ENCODE data around the gene SURF4. TPM values are rescaled to one million over a fixed set of nuclear protein-coding genes. Genes with fewer than 3 reads are reported as not detected.

Gene SURF4
- total and polyA plus RNA-seq, 4 donors = 142 to 386 (median 217) TPM

DNA sequence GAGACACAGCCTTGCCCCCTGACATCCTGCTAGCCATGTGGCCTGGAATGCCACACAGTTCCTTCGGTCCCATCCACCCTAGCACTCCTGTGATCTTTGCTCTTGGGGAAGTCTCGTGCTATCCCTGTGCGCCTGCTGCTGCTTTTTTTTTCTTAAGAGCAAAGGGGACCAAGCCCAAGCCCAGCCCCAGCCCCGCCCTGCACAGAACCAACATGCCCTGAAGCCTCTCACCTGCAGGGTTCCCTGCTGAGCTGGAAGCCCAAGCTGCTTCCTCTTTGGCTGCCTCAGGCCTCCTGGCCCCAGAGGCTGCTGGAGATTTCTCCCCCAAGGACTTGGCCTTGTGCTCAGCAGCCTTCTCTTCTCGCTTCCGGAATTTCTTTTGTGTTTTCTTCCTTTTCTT lies 41.7 kb downstream of the SURF4 start:
- 87% methylated on average over 6 of the region's 6 CpGs for WGBS
- H3K9ac ChIP-seq (ENCODE audit: low read depth in 1 of 2, low read length in 2 of 2) = no peak overlapping the region
- no peak overlapping the region for H3K4me3 ChIP-seq (ENCODE audit: low read depth in 1 of 3, low read length in 3 of 3)
- peaks cover 0 to 26% (median 13%) of the 10 kb centered on the region in 4 donors for H3K4me1 ChIP-seq (ENCODE audit: control insufficient read depth in 4 of 4, insufficient read depth in 4 of 4, low read length in 3 of 4)
- H3K36me3 ChIP-seq (ENCODE audit: control insufficient read depth in 4 of 4, insufficient read depth in 3 of 4, low read depth in 1 of 4, low read length in 3 of 4) = peaks cover 20 to 42% (median 30%) of the 10 kb centered on the region in 4 donors
- no peaks in the 10 kb centered on the region for H3K27me3 ChIP-seq (ENCODE audit: control insufficient read depth in 4 of 4, insufficient read depth in 4 of 4, low read length in 3 of 4)
- H3K9me3 ChIP-seq (ENCODE audit: control insufficient read depth in 4 of 4, low read length in 3 of 4) = no peaks in the 10 kb centered on the region
- DNase-seq (ENCODE audit: low spot score) = no peak
- no peak overlapping the region for H3K27ac ChIP-seq (ENCODE audit: low read depth in 1 of 2, low read length in 2 of 2)
- TF ChIP-seq JUND (IDR thresholded peaks at IDR 0.05) (no peak), NR2F2 (IDR thresholded peaks at IDR 0.05) (no peak), RXRA (IDR thresholded peaks at IDR 0.05) (no peak), HNF4A (conservative IDR thresholded peaks at IDR 0.05) (no peak), GABPA (IDR thresholded peaks at IDR 0.05 in 1 of 2, conservative IDR thresholded peaks at IDR 0.05 in 1 of 2) (no peak), FOXA1 (IDR thresholded peaks at IDR 0.05) (no peak), TAF1 (conservative IDR thresholded peaks at IDR 0.05) (no peak), FOXA2 (IDR thresholded peaks at IDR 0.05) (no peak), SP1 (IDR thresholded peaks at IDR 0.05) (no peak), RAD21 (IDR thresholded peaks at IDR 0.05) (no peak), YY1 (IDR thresholded peaks at IDR 0.05) (no peak), EGR1 (IDR thresholded peaks at IDR 0.05; ENCODE audit: low read depth in 2 of 2) (no peak)
- TF ChIP-seq, protein P1, sequence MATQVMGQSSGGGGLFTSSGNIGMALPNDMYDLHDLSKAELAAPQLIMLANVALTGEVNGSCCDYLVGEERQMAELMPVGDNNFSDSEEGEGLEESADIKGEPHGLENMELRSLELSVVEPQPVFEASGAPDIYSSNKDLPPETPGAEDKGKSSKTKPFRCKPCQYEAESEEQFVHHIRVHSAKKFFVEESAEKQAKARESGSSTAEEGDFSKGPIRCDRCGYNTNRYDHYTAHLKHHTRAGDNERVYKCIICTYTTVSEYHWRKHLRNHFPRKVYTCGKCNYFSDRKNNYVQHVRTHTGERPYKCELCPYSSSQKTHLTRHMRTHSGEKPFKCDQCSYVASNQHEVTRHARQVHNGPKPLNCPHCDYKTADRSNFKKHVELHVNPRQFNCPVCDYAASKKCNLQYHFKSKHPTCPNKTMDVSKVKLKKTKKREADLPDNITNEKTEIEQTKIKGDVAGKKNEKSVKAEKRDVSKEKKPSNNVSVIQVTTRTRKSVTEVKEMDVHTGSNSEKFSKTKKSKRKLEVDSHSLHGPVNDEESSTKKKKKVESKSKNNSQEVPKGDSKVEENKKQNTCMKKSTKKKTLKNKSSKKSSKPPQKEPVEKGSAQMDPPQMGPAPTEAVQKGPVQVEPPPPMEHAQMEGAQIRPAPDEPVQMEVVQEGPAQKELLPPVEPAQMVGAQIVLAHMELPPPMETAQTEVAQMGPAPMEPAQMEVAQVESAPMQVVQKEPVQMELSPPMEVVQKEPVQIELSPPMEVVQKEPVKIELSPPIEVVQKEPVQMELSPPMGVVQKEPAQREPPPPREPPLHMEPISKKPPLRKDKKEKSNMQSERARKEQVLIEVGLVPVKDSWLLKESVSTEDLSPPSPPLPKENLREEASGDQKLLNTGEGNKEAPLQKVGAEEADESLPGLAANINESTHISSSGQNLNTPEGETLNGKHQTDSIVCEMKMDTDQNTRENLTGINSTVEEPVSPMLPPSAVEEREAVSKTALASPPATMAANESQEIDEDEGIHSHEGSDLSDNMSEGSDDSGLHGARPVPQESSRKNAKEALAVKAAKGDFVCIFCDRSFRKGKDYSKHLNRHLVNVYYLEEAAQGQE (IDR thresholded peaks at IDR 0.05) = no peak
- TF ChIP-seq, protein P2, sequence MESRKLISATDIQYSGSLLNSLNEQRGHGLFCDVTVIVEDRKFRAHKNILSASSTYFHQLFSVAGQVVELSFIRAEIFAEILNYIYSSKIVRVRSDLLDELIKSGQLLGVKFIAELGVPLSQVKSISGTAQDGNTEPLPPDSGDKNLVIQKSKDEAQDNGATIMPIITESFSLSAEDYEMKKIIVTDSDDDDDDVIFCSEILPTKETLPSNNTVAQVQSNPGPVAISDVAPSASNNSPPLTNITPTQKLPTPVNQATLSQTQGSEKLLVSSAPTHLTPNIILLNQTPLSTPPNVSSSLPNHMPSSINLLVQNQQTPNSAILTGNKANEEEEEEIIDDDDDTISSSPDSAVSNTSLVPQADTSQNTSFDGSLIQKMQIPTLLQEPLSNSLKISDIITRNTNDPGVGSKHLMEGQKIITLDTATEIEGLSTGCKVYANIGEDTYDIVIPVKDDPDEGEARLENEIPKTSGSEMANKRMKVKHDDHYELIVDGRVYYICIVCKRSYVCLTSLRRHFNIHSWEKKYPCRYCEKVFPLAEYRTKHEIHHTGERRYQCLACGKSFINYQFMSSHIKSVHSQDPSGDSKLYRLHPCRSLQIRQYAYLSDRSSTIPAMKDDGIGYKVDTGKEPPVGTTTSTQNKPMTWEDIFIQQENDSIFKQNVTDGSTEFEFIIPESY (IDR thresholded peaks at IDR 0.05) = no peak
- TF ChIP-seq, protein P3, sequence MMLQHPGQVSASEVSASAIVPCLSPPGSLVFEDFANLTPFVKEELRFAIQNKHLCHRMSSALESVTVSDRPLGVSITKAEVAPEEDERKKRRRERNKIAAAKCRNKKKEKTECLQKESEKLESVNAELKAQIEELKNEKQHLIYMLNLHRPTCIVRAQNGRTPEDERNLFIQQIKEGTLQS (IDR thresholded peaks at IDR 0.05) = no peak

DNA sequence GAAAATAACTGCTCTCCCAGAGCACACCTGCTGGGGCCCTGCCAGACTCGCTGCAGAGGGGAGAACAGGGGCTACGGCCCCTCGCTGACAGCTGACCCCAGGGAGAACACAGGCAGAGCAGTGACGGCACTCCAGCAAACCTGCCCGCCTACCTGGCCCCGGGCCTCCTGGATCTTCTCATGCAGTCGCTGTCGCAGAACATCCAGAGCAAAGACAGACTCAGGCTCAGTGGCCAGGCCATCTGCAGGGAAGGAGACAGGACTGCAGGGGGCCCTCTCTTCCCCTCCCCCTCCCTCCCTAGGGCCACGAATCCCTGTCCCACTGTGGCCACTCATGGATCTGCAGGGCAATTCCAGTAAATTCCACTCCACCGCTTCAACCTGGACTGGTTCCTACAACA lies 42.3 kb downstream of the SURF4 start:
- Histone ChIP-seq H3K36me3 (ENCODE audit: control insufficient read depth in 4 of 4, insufficient read depth in 3 of 4, low read depth in 1 of 4, low read length in 3 of 4) (peaks cover 20 to 39% (median 29%) of the 10 kb centered on the region in 4 donors), H3K27ac (ENCODE audit: low read depth in 1 of 2, low read length in 2 of 2) (no peak overlapping the region), H3K9ac (ENCODE audit: low read depth in 1 of 2, low read length in 2 of 2) (no peak overlapping the region), H3K9me3 (ENCODE audit: control insufficient read depth in 4 of 4, low read length in 3 of 4) (no peaks in the 10 kb centered on the region), H3K4me1 (ENCODE audit: control insufficient read depth in 4 of 4, insufficient read depth in 4 of 4, low read length in 3 of 4) (peaks cover 0 to 26% (median 13%) of the 10 kb centered on the region in 4 donors), H3K27me3 (ENCODE audit: control insufficient read depth in 4 of 4, insufficient read depth in 4 of 4, low read length in 3 of 4) (no peaks in the 10 kb centered on the region), H3K4me3 (ENCODE audit: low read depth in 1 of 3, low read length in 3 of 3) (no peak overlapping the region)
- no peak for DNase-seq (ENCODE audit: low spot score)
- no peak for TF ChIP-seq TAF1 (conservative IDR thresholded peaks at IDR 0.05)
- 92% methylated on average over 10 of the region's 10 CpGs for WGBS
